Tibial nerve (tissue), 4 donors: ENCODE results near the gene ETV6. TPM values are rescaled to one million over a fixed set of nuclear protein-coding genes. Genes with fewer than 3 reads are reported as not detected.

Experiments used
- DNase-seq, 2 donors: peaks; one replicate each; pipeline ENCODE4 v3.0.0-alpha.2; 2019; ENCODE audit warnings: low spot score in 2 of 2
- H3K27ac ChIP-seq, 4 donors: fragments of 200-600 bp; sonication (generic) in 3 of 4; one replicate each; pipeline ENCODE4 v1.5.1; 2017 to 2019; ENCODE audit warnings: mild to moderate bottlenecking in 1 of 4
- H3K27me3 ChIP-seq, 2 donors: fragments of 200-600 bp; sonication (generic) in 1 of 2; one replicate each; pipeline versions ENCODE4 v1.5.1 to v1.6.0; 2017 to 2019
- H3K36me3 ChIP-seq, 3 donors: fragments of 200-600 bp; sonication (generic); one replicate each; pipeline ENCODE4 v1.5.1; 2018 to 2019
- H3K4me1 ChIP-seq, 4 donors: fragments of 200-600 bp; sonication (generic) in 3 of 4; one replicate each; pipeline ENCODE4 v1.5.1; 2017 to 2019
- H3K4me3 ChIP-seq, 4 donors: fragments of 200-600 bp; sonication (generic) in 3 of 4; one replicate each; pipeline ENCODE4 v1.5.1; 2017 to 2019; ENCODE audit warnings: mild to moderate bottlenecking in 1 of 4, moderate library complexity in 1 of 4
- H3K9me3 ChIP-seq, 4 donors: fragments of 200-600 bp; sonication (generic) in 3 of 4; one replicate each; pipeline ENCODE4 v1.5.1; 2017 to 2019
- EP300 ChIP-seq, 2 donors: sonication (generic); formaldehyde crosslinking; IDR thresholded peaks; one replicate each; pipeline ENCODE4 v1.6.1; 2017; ENCODE audit warnings: antibody characterized with exemption in 2 of 2, mild to moderate bottlenecking in 1 of 2
- POLR2A ChIP-seq, 2 donors: fragments of 450-650 bp; IDR thresholded peaks; one replicate each; pipeline ENCODE4 v1.6.1; 2017; ENCODE audit warnings: antibody characterized with exemption in 2 of 2, mild to moderate bottlenecking in 2 of 2, moderate library complexity in 2 of 2
- WGBS, 2 donors: methylation state at CpG; one replicate each; pipeline ENCODE4 v1.1.5; 2018; 5-methylcytosine and 5-hydroxymethylcytosine counted together
- total RNA-seq, 4 donors: library from RNA; depleted of rRNA; stranded (reverse); fragments of >200 nt; gene quantifications; one replicate each; pipeline ENCODE4 v1.1.0, GENCODE V29; 2016
- TF ChIP-seq, protein P1 (sequence below), 5 experiments: fragments of 200-600 bp in 3 of 5; fragments of 450-650 bp in 2 of 5; sonication (generic) in 3 of 5; IDR thresholded peaks; one replicate each; pipeline ENCODE4 v1.5.1; 2016 to 2019; ENCODE audit warnings: antibody characterized with exemption in 5 of 5, mild to moderate bottlenecking in 3 of 5, moderate library complexity in 2 of 5

ETV6 gene
- total RNA-seq, 4 donors from 2014 or later = 6.7 to 14.1 (median 8.3) TPM

DNA sequence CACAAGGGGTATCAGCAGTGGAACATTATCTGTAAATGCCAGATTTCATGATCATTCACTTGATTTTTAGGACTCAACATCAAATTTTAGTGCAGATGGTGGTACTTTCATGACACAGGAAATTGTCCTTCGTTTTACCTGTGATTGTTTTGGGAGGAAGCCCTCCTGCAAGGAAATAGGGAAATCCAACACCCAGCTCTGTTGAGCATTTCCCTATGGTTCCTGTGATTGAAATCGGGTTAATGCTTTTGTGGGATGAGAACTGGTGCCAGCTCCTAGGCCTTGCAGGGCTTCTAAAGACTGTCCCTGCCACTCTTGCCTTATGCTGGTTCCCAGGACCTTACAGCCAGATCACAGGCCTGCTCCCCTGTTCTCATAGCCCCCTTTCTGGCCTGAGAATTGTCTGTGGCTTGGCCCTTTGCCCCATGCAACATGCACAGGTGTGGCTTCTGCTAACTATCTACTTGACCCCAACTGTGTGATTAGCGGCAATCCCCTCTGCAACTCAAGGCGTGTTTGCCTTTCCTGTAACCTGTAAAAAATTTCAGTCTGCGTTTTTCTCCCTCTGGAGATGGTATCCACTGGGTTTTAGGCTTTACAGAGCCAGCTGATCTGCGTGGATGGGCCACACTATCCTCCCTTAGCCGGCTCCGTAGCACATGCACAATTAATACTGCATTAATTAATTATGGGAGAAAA, 112.5 kb downstream of the ETV6 start:
- TF ChIP-seq, protein P1, sequence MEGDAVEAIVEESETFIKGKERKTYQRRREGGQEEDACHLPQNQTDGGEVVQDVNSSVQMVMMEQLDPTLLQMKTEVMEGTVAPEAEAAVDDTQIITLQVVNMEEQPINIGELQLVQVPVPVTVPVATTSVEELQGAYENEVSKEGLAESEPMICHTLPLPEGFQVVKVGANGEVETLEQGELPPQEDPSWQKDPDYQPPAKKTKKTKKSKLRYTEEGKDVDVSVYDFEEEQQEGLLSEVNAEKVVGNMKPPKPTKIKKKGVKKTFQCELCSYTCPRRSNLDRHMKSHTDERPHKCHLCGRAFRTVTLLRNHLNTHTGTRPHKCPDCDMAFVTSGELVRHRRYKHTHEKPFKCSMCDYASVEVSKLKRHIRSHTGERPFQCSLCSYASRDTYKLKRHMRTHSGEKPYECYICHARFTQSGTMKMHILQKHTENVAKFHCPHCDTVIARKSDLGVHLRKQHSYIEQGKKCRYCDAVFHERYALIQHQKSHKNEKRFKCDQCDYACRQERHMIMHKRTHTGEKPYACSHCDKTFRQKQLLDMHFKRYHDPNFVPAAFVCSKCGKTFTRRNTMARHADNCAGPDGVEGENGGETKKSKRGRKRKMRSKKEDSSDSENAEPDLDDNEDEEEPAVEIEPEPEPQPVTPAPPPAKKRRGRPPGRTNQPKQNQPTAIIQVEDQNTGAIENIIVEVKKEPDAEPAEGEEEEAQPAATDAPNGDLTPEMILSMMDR (IDR thresholded peaks at IDR 0.05) = no peak
- TF ChIP-seq POLR2A (IDR thresholded peaks at IDR 0.05) (no peak), EP300 (IDR thresholded peaks at IDR 0.05) (no peak)
- no peaks in the 10 kb centered on the region for H3K27me3 ChIP-seq
- WGBS, 2 donors = 67 to 79% methylated on average over 8 of the region's 8 CpGs
- no peaks in the 10 kb centered on the region for H3K9me3 ChIP-seq
- H3K27ac ChIP-seq = peak overlapping the region in 3 of 4 donors; percentile 8 to 65 (median 60)
- H3K36me3 ChIP-seq = no peaks in the 10 kb centered on the region
- H3K4me3 ChIP-seq = no peak overlapping the region
- H3K4me1 ChIP-seq = peaks cover 0 to 78% (median 49%) of the 10 kb centered on the region in 4 donors
- DNase-seq = no peak

DNA sequence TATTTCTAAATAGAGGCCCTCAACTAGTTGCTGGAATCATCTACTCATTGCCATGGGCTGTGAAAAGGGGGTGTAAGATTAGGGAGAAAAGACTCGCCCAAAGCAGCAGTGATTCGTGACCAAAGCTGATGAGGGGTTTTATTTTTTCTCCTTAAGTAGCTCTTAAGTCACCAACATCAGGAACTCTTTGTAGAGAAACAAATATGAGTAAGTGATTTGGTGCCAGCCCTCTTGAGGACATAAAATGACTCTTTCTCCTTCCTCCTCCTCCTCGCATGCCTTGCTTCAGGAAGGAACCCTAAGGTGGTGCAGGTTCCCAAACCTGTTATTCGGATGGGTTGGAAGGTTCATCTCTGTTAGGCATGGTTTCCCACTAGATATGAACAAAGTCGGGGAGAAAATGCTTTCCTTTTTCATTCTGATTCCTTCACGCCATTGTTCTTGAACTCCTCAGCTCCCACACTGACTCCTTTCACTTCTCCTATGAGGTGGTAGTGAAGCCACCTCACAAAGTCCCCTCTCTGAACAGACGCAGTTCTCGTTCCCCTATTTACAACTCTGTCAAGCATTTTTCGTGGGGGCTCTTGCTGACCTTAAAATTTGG, 113.4 kb downstream of the ETV6 start:
- H3K27ac ChIP-seq = peak overlapping the region in 3 of 4 donors; percentile 8 to 65 (median 60)
- TF ChIP-seq, protein P1 (IDR thresholded peaks at IDR 0.05) = no peak
- no peak for TF ChIP-seq EP300 (IDR thresholded peaks at IDR 0.05)
- TF ChIP-seq POLR2A (IDR thresholded peaks at IDR 0.05) = no peak
- no peaks in the 10 kb centered on the region for H3K9me3 ChIP-seq
- H3K27me3 ChIP-seq = no peaks in the 10 kb centered on the region
- no peaks in the 10 kb centered on the region for H3K36me3 ChIP-seq
- peaks cover 0 to 83% (median 46%) of the 10 kb centered on the region in 4 donors for H3K4me1 ChIP-seq
- no peak overlapping the region for H3K4me3 ChIP-seq
- no peak for DNase-seq
- WGBS, 2 donors = 65 to 67% methylated on average over 9 of the region's 9 CpGs

DNA sequence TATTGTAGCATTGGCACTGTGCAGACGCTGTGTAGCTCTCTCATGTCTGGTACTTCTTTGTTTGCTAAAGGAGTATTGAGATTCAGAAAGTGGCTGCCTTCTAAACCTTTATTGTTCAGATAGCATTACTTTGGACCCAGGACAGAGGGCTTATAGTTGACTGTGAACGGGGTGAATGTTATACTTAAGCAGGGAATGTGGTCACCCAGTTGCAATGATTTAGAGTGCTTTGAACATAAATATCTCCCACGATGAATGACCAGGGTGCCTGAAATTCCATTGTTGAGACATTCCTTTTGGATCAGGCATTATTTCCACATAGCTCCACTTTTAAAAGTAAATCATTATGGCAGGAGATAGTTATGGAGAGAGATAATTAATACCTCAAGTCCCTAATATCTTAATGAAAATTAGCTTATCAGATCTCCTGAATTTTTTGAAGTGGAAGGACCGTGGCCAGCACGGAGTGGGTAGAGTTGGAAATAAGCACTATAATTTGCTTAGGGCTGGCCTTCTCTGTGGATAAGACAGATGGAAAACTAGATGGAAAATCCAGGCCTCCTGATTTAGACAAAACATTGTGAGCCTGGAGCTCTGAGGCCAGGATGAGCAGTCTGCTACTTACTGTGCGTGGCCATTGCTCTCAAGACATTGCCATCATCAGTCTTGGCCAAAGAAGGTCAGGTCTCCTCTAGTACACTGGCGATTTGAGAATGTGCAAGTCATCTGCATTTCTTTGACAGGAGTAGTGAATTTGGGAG, 114.5 kb downstream of the ETV6 start:
- H3K4me1 ChIP-seq = peaks cover 0 to 76% (median 40%) of the 10 kb centered on the region in 4 donors
- WGBS, 2 donors = 57 to 68% methylated on average over 7 of the region's 7 CpGs
- no peak overlapping the region for H3K4me3 ChIP-seq
- no peaks in the 10 kb centered on the region for H3K36me3 ChIP-seq
- H3K9me3 ChIP-seq = no peaks in the 10 kb centered on the region
- H3K27ac ChIP-seq = peak overlapping the region in 3 of 4 donors; percentile 8 to 65 (median 60)
- H3K27me3 ChIP-seq = no peaks in the 10 kb centered on the region
- DNase-seq = no peak
- TF ChIP-seq EP300 (IDR thresholded peaks at IDR 0.05) = no peak
- TF ChIP-seq POLR2A (IDR thresholded peaks at IDR 0.05) = no peak
- TF ChIP-seq, protein P1 (IDR thresholded peaks at IDR 0.05) = no peak

DNA sequence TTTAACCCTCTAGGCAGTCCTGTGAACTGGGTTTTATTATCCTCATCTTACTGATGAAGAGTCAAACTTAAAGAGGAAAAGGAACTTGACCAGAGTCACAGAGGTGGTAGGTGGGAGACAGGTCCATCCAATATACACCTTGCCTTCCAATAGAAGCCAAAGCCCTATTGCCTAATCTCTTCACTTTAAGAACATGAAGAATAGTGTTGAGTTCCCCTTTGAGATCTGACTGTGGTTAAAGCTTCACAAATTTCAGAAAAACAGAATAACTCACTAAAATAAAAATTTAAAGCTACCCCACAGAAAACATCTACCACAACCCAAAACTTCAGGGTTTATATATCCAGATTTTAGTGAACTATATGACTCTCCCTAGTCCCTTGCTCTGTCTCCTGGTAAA, 115.4 kb downstream of the ETV6 start:
- no peak for TF ChIP-seq POLR2A (IDR thresholded peaks at IDR 0.05)
- TF ChIP-seq, protein P1 (IDR thresholded peaks at IDR 0.05) = no peak
- no peak for TF ChIP-seq EP300 (IDR thresholded peaks at IDR 0.05)
- no peaks in the 10 kb centered on the region for H3K27me3 ChIP-seq
- no peak overlapping the region for H3K4me3 ChIP-seq
- DNase-seq = no peak
- H3K36me3 ChIP-seq = no peaks in the 10 kb centered on the region
- H3K9me3 ChIP-seq = no peaks in the 10 kb centered on the region
- H3K4me1 ChIP-seq = peaks cover 0 to 74% (median 40%) of the 10 kb centered on the region in 4 donors
- peak overlapping the region in 3 of 4 donors; percentile 69 to 82 (median 74) for H3K27ac ChIP-seq
